Prostate gland (tissue), 2 donors: ENCODE results near the gene C1orf94. TPM values are rescaled to one million over a fixed set of nuclear protein-coding genes. Genes with fewer than 3 reads are reported as not detected.

Experiments
- DNase-seq: peaks from one replicate; pipeline ENCODE4 v3.0.0-alpha.2; 2019; ENCODE audit warnings: low spot score
- H3K27ac ChIP-seq, 2 donors: fragments of 200-600 bp; sonication (generic); 2 replicates each; pipeline ENCODE4 v1.5.1; 2017 to 2019
- H3K27me3 ChIP-seq: fragments of 200-600 bp; sonication (generic); replicated peaks from 2 replicates; pipeline ENCODE4 v1.5.1; 2019; ENCODE audit not compliant: insufficient read depth
- H3K36me3 ChIP-seq, 2 donors: fragments of 200-600 bp; sonication (generic); 1 replicate in 1 of 2; 2 replicates in 1 of 2; pipeline versions ENCODE4 v1.5.1 to v1.8.1; 2017 to 2019
- H3K4me1 ChIP-seq: fragments of 200-600 bp; sonication (generic); replicated peaks from 2 replicates; pipeline ENCODE4 v1.5.1; 2019
- H3K4me3 ChIP-seq, 2 donors: fragments of 200-600 bp; sonication (generic); 2 replicates each; pipeline ENCODE4 v1.5.1; 2017 to 2019
- H3K9me3 ChIP-seq: fragments of 200-600 bp; sonication (generic); 2 replicates; pipeline ENCODE4 v1.5.1; 2017
- POLR2A ChIP-seq: fragments of 450-650 bp; IDR thresholded peaks from one replicate; pipeline ENCODE4 v1.6.1; 2016; ENCODE audit warnings: antibody characterized with exemption, mild to moderate bottlenecking
- POLR2AphosphoS5 ChIP-seq: sonication (generic); formaldehyde crosslinking; IDR thresholded peaks from one replicate; pipeline ENCODE4 v1.6.1; 2017; ENCODE audit warnings: antibody characterized with exemption
- WGBS: methylation state at CpG from one replicate; pipeline ENCODE4 v1.1.5; 2018; 5-methylcytosine and 5-hydroxymethylcytosine counted together
- intact Hi-C: fragments of 100-400 bp; cut with DNase I; formaldehyde crosslinking; loops from one replicate; pipeline ENCODE4 v1.14.2; 2022
- total RNA-seq, 2 donors: library from RNA; depleted of rRNA; stranded (reverse); fragments of >200 nt; gene quantifications; one replicate each; pipeline ENCODE4 v1.1.0, GENCODE V29; 2016
- TF ChIP-seq, protein P1 (sequence below), 4 experiments: fragments of 200-600 bp in 2 of 4; fragments of 450-650 bp in 2 of 4; sonication (generic) in 2 of 4; IDR thresholded peaks; 1 replicate in 3 of 4; 2 replicates in 1 of 4; pipeline ENCODE4 v1.5.1; 2016 to 2019; ENCODE audit warnings: antibody characterized with exemption in 4 of 4, mild to moderate bottlenecking in 2 of 4, moderate library complexity in 2 of 4

Gene C1orf94
- total RNA-seq, 2 donors from 2014 or later, result 2.3 TPM; not detected in 1

GRCh38 chr1:34144766-34145165 lies 31.9 kb upstream of the C1orf94 start:
- DNase-seq, result no peak
- intact Hi-C loops, result no loop called here
- 80% methylated on average over 6 of the region's 6 CpGs for WGBS
- TF ChIP-seq POLR2A (no peak), POLR2AphosphoS5 (no peak)
- TF ChIP-seq, protein P1, sequence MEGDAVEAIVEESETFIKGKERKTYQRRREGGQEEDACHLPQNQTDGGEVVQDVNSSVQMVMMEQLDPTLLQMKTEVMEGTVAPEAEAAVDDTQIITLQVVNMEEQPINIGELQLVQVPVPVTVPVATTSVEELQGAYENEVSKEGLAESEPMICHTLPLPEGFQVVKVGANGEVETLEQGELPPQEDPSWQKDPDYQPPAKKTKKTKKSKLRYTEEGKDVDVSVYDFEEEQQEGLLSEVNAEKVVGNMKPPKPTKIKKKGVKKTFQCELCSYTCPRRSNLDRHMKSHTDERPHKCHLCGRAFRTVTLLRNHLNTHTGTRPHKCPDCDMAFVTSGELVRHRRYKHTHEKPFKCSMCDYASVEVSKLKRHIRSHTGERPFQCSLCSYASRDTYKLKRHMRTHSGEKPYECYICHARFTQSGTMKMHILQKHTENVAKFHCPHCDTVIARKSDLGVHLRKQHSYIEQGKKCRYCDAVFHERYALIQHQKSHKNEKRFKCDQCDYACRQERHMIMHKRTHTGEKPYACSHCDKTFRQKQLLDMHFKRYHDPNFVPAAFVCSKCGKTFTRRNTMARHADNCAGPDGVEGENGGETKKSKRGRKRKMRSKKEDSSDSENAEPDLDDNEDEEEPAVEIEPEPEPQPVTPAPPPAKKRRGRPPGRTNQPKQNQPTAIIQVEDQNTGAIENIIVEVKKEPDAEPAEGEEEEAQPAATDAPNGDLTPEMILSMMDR (IDR thresholded peaks at IDR 0.05), result no peak
- no peaks in the 10 kb centered on the region for H3K4me1 ChIP-seq
- H3K27me3 ChIP-seq, result no peaks in the 10 kb centered on the region
- no peaks in the 10 kb centered on the region for H3K9me3 ChIP-seq
- no peak overlapping the region for H3K4me3 ChIP-seq
- H3K27ac ChIP-seq, result no peak overlapping the region
- H3K36me3 ChIP-seq, result no peaks in the 10 kb centered on the region

GRCh38 chr1:34147301-34147700 lies 29.4 kb upstream of the C1orf94 start:
- TF ChIP-seq, protein P1 (IDR thresholded peaks at IDR 0.05), result no peak
- no peak for TF ChIP-seq POLR2AphosphoS5
- TF ChIP-seq POLR2A, result no peak
- Histone ChIP-seq H3K27ac (no peak overlapping the region), H3K27me3 (no peaks in the 10 kb centered on the region), H3K4me3 (no peak overlapping the region), H3K36me3 (no peaks in the 10 kb centered on the region), H3K4me1 (no peaks in the 10 kb centered on the region), H3K9me3 (no peaks in the 10 kb centered on the region)
- intact Hi-C loops, result no loop called here
- WGBS, result 27% methylated on average over 4 of the region's 4 CpGs
- no peak for DNase-seq

- DNase-seq, result no peak
- no peaks in the 10 kb centered on the region for H3K4me1 ChIP-seq
- WGBS, result 45% methylated on average over 3 of the region's 3 CpGs
- no peak overlapping the region for H3K4me3 ChIP-seq
- H3K27me3 ChIP-seq, result no peaks in the 10 kb centered on the region
- no peaks in the 10 kb centered on the region for H3K36me3 ChIP-seq
- H3K9me3 ChIP-seq, result no peaks in the 10 kb centered on the region
- intact Hi-C loops, result no loop called here
- TF ChIP-seq POLR2A, result no peak
- TF ChIP-seq, protein P1 (IDR thresholded peaks at IDR 0.05), result no peak
- no peak for TF ChIP-seq POLR2AphosphoS5
- no peak overlapping the region for H3K27ac ChIP-seq
Measured at GRCh38 chr1:34149501-34149900, 27.2 kb upstream of the C1orf94 start.

- intact Hi-C loops, result no loop called here
- no peak for TF ChIP-seq POLR2AphosphoS5
- TF ChIP-seq, protein P1 (IDR thresholded peaks at IDR 0.05), result no peak
- TF ChIP-seq POLR2A, result no peak
- 93% methylated on average over 4 of the region's 4 CpGs for WGBS
- Histone ChIP-seq H3K27ac (no peak overlapping the region), H3K9me3 (no peaks in the 10 kb centered on the region), H3K4me1 (no peaks in the 10 kb centered on the region), H3K27me3 (no peaks in the 10 kb centered on the region), H3K36me3 (no peaks in the 10 kb centered on the region), H3K4me3 (no peak overlapping the region)
- no peak for DNase-seq
Measured at GRCh38 chr1:34153246-34153645, 23.5 kb upstream of the C1orf94 start.

- Histone ChIP-seq H3K27me3 (peaks cover 1% of the 10 kb centered on the region), H3K9me3 (no peaks in the 10 kb centered on the region), H3K4me1 (no peaks in the 10 kb centered on the region), H3K4me3 (no peak overlapping the region), H3K27ac (no peak overlapping the region), H3K36me3 (no peaks in the 10 kb centered on the region)
- intact Hi-C loops, result no loop called here
- WGBS, result 60% methylated on average over 2 of the region's 2 CpGs
- TF ChIP-seq POLR2AphosphoS5 (no peak), POLR2A (no peak)
- TF ChIP-seq, protein P1 (IDR thresholded peaks at IDR 0.05), result no peak
- DNase-seq, result no peak
Measured at GRCh38 chr1:34155860-34156259, 20.8 kb upstream of the C1orf94 start.
